Measurements from ENCODE around the gene HYI. TPM values are rescaled to one million over a fixed set of nuclear protein-coding genes. Genes with fewer than 3 reads are reported as not detected.

The HYI gene
- polyA plus RNA-seq, 1 donor from 2014 or later, result 14.8 TPM

DNA sequence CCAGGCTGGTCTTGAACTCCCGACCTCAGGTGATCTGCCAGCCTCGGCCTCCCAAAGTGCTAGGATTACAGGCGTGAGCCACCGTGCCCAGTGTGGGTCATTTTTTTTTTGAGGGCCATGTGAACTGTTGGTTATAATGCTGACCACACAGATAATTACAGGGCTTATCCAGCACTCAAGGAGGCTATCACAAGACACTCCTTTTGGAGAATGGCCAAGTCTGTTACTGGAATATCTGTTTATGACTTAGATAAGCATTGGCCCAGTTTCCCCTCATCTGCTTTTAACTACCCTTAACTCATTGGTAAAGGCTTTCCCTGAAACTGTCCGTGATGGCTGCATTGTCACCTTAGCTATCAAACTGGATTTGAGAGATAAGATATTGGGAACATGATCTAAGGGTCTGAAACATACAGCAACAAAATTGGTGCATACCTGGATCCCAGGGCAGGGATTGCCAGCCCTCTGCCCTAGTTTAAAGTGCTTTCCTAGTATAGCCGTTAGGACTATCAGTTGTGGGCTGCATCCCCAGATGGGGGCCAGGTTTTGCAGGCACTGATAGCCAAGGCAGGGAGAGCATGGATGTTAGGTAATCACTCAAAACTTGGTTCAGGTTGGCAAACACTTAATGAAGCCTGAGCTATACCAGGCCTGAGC lies 48.4 kb downstream of the HYI start:
- Histone ChIP-seq H3K4me3 (ENCODE audit: low read length) (no peak overlapping the region), H3K9me2 (ENCODE audit: insufficient read depth, low read length) (no peaks in the 10 kb centered on the region), H3K27ac (ENCODE audit: low read length) (no peak overlapping the region), H3K27me3 (ENCODE audit: insufficient read depth, low read depth, low read length) (no peaks in the 10 kb centered on the region), H4K20me1 (ENCODE audit: insufficient read depth) (no peaks in the 10 kb centered on the region), H3K36me3 (ENCODE audit: insufficient read depth, low read length) (no peaks in the 10 kb centered on the region), H3F3A (ENCODE audit: insufficient read depth, low read length, poor library complexity, severe bottlenecking) (no peaks in the 10 kb centered on the region), H2AFZ (ENCODE audit: low read depth, low read length) (no peak overlapping the region), H3K4me2 (ENCODE audit: low read length) (no peak overlapping the region), H3K9ac (ENCODE audit: low read length) (no peak overlapping the region), H3K79me2 (replicated peaks; ENCODE audit: insufficient read depth, low read length) (no peaks in the 10 kb centered on the region), H3K9me3 (ENCODE audit: low read length) (no peaks in the 10 kb centered on the region)
- TF ChIP-seq TAF1 (IDR thresholded peaks at IDR 0.05; ENCODE audit: low read depth) (no peak), SMC3 (conservative IDR thresholded peaks at IDR 0.05; ENCODE audit: poor library complexity) (no peak), EP300 (conservative IDR thresholded peaks at IDR 0.05; ENCODE audit: poor library complexity, severe bottlenecking) (no peak), EZH2 (IDR thresholded peaks at IDR 0.05; ENCODE audit: borderline replicate concordance, insufficient read depth, low read length, poor library complexity, severe bottlenecking) (no peak), MXI1 (conservative IDR thresholded peaks at IDR 0.05; ENCODE audit: poor library complexity, severe bottlenecking) (no peak), RAD21 (conservative IDR thresholded peaks at IDR 0.05) (no peak)
- TF ChIP-seq, protein P1, sequence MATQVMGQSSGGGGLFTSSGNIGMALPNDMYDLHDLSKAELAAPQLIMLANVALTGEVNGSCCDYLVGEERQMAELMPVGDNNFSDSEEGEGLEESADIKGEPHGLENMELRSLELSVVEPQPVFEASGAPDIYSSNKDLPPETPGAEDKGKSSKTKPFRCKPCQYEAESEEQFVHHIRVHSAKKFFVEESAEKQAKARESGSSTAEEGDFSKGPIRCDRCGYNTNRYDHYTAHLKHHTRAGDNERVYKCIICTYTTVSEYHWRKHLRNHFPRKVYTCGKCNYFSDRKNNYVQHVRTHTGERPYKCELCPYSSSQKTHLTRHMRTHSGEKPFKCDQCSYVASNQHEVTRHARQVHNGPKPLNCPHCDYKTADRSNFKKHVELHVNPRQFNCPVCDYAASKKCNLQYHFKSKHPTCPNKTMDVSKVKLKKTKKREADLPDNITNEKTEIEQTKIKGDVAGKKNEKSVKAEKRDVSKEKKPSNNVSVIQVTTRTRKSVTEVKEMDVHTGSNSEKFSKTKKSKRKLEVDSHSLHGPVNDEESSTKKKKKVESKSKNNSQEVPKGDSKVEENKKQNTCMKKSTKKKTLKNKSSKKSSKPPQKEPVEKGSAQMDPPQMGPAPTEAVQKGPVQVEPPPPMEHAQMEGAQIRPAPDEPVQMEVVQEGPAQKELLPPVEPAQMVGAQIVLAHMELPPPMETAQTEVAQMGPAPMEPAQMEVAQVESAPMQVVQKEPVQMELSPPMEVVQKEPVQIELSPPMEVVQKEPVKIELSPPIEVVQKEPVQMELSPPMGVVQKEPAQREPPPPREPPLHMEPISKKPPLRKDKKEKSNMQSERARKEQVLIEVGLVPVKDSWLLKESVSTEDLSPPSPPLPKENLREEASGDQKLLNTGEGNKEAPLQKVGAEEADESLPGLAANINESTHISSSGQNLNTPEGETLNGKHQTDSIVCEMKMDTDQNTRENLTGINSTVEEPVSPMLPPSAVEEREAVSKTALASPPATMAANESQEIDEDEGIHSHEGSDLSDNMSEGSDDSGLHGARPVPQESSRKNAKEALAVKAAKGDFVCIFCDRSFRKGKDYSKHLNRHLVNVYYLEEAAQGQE (IDR thresholded peaks at IDR 0.05; ENCODE audit: borderline replicate concordance), result no peak

DNA sequence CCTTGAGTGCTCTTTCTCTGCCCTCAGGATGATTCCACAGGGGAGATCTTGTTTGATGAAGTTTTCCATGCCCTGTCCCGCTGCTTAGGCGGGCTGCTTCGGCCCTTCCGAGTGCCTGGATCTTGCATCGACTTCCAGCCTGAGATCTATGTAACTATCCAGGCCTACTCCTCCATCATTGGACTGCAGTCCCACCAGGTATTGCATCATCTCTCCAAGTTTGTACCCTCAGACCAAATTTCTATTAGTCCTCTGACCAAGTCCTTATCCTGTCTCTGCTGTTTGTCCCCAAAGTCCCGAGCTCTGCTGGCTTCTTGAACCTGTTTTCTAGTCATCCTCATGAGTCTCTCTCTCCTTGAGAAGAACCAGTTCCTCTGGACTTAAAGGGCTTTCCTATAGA lies 49.4 kb downstream of the HYI start:
- no peaks in the 10 kb centered on the region for H4K20me1 ChIP-seq (ENCODE audit: insufficient read depth)
- no peak overlapping the region for H3K4me3 ChIP-seq (ENCODE audit: low read length)
- H3K9me3 ChIP-seq (ENCODE audit: low read length), result no peaks in the 10 kb centered on the region
- H3K9me2 ChIP-seq (ENCODE audit: insufficient read depth, low read length), result no peaks in the 10 kb centered on the region
- no peak overlapping the region for H3K4me2 ChIP-seq (ENCODE audit: low read length)
- H3K9ac ChIP-seq (ENCODE audit: low read length), result no peak overlapping the region
- H3K27ac ChIP-seq (ENCODE audit: low read length), result no peak overlapping the region
- TF ChIP-seq TAF1 (IDR thresholded peaks at IDR 0.05; ENCODE audit: low read depth), result no peak
- TF ChIP-seq SMC3 (conservative IDR thresholded peaks at IDR 0.05; ENCODE audit: poor library complexity), result no peak
- TF ChIP-seq, protein P2, sequence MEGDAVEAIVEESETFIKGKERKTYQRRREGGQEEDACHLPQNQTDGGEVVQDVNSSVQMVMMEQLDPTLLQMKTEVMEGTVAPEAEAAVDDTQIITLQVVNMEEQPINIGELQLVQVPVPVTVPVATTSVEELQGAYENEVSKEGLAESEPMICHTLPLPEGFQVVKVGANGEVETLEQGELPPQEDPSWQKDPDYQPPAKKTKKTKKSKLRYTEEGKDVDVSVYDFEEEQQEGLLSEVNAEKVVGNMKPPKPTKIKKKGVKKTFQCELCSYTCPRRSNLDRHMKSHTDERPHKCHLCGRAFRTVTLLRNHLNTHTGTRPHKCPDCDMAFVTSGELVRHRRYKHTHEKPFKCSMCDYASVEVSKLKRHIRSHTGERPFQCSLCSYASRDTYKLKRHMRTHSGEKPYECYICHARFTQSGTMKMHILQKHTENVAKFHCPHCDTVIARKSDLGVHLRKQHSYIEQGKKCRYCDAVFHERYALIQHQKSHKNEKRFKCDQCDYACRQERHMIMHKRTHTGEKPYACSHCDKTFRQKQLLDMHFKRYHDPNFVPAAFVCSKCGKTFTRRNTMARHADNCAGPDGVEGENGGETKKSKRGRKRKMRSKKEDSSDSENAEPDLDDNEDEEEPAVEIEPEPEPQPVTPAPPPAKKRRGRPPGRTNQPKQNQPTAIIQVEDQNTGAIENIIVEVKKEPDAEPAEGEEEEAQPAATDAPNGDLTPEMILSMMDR (IDR thresholded peaks at IDR 0.05; ENCODE audit: poor library complexity, severe bottlenecking), result no peak
- no peak for TF ChIP-seq RAD21 (conservative IDR thresholded peaks at IDR 0.05)
- TF ChIP-seq EZH2 (IDR thresholded peaks at IDR 0.05; ENCODE audit: borderline replicate concordance, insufficient read depth, low read length, poor library complexity, severe bottlenecking), result no peak
- no peak for TF ChIP-seq MXI1 (conservative IDR thresholded peaks at IDR 0.05; ENCODE audit: poor library complexity, severe bottlenecking)
- no peak for TF ChIP-seq POLR2AphosphoS5 (IDR thresholded peaks at IDR 0.05)
- no peak for TF ChIP-seq EP300 (conservative IDR thresholded peaks at IDR 0.05; ENCODE audit: poor library complexity, severe bottlenecking)
- H3K36me3 ChIP-seq (ENCODE audit: insufficient read depth, low read length), result no peaks in the 10 kb centered on the region
- H2AFZ ChIP-seq (ENCODE audit: low read depth, low read length), result no peak overlapping the region
- no peaks in the 10 kb centered on the region for H3F3A ChIP-seq (ENCODE audit: insufficient read depth, low read length, poor library complexity, severe bottlenecking)
- no peaks in the 10 kb centered on the region for H3K79me2 ChIP-seq (replicated peaks; ENCODE audit: insufficient read depth, low read length)
- H3K27me3 ChIP-seq (ENCODE audit: insufficient read depth, low read depth, low read length), result no peaks in the 10 kb centered on the region
